Panc1 (cell line): Measurements from ENCODE around the gene TRMT10B. TPM values are rescaled to one million over a fixed set of nuclear protein-coding genes. Genes with fewer than 3 reads are reported as not detected.

Experiments used
- ATAC-seq: fragments of 200-7000 bp; cut with Tn5 transposase; 2 replicates; pipeline ENCODE4 v1.9.1; 2020; ENCODE audit warnings: mild to moderate bottlenecking, moderate library complexity
- BruUV-seq: library from RNA; stranded (reverse); fragments of 400-500 nt; replicated peaks from 2 replicates; lab custom pipeline; 2021; lab: Mats Ljungman, UMichigan
- CTCF ChIA-PET: fragments of 300-600 bp; sonication (Branson Sonifier 250); formaldehyde crosslinking; loops from one replicate; lab custom pipeline; 2022; ENCODE audit warnings: antibody characterized with exemption; lab: Charles Lee
- POLR2A ChIA-PET: fragments of 300-600 bp; sonication (Branson Sonifier 250); formaldehyde crosslinking; loops from one replicate; lab custom pipeline; 2022; ENCODE audit warnings: antibody characterized with exemption; lab: Charles Lee
- DNase-seq: peaks from one replicate; pipeline ENCODE4 v3.0.0-alpha.2; 2010; ENCODE audit warnings: low read depth, low spot score
- H3K27ac ChIP-seq: 2 replicates; pipeline ENCODE4 v1.5.1; 2011; ENCODE audit warnings: mild to moderate bottlenecking, low read length, inconsistent platforms
- H3K27me3 ChIP-seq: fragments of 200-500 bp; sonication (Bioruptor generic); 2 replicates; pipeline ENCODE4 v1.6.0; 2014; ENCODE audit warnings: low read length, inconsistent platforms; ENCODE audit not compliant: control insufficient read depth, insufficient read depth
- H3K36me3 ChIP-seq: fragments of 200-500 bp; sonication (Bioruptor generic); 2 replicates; pipeline ENCODE4 v1.5.1; 2014; ENCODE audit warnings: inconsistent platforms, mild to moderate bottlenecking, low read length, moderate library complexity; ENCODE audit not compliant: control insufficient read depth, insufficient read depth
- H3K4me1 ChIP-seq: 2 replicates; pipeline ENCODE4 v1.5.1; 2011; ENCODE audit warnings: inconsistent platforms, mild to moderate bottlenecking, low read length, moderate library complexity; ENCODE audit not compliant: control insufficient read depth, insufficient read depth
- H3K4me3 ChIP-seq, 2 experiments: 2 replicates each; pipeline ENCODE4 v1.5.1; 2011 to 2012; ENCODE audit warnings: low read depth in 2 of 2, low read length in 2 of 2, mild to moderate bottlenecking in 2 of 2, inconsistent platforms in 1 of 2, moderate library complexity in 1 of 2
- H3K9me3 ChIP-seq: fragments of 200-500 bp; sonication (Bioruptor generic); 2 replicates; pipeline ENCODE4 v1.5.1; 2014; ENCODE audit warnings: low read depth, mild to moderate bottlenecking, inconsistent platforms, low read length, moderate library complexity; ENCODE audit not compliant: control insufficient read depth, insufficient read depth
- CTCF ChIP-seq: fragments of 450-650 bp; IDR thresholded peaks from 2 replicates; pipeline ENCODE4 v1.5.1; 2017; ENCODE audit warnings: mild to moderate bottlenecking
- POLR2AphosphoS5 ChIP-seq: IDR thresholded peaks from 2 replicates; pipeline ENCODE4 v1.6.1; 2012; ENCODE audit warnings: mild to moderate bottlenecking, low read depth, low read length, moderate library complexity
- SIN3A ChIP-seq: IDR thresholded peaks from 2 replicates; pipeline ENCODE4 v1.6.1; 2012; ENCODE audit warnings: low read depth, mild to moderate bottlenecking, low read length, moderate library complexity, borderline replicate concordance; ENCODE audit not compliant: insufficient read depth
- TCF7L2 ChIP-seq: IDR thresholded peaks from 2 replicates; pipeline ENCODE4 v1.6.1; 2011; ENCODE audit warnings: mild to moderate bottlenecking, low read depth, low read length, inconsistent platforms
- in situ Hi-C: cut with HindIII; loops from 2 replicates; pipeline ENCODE4 v1.10.0; 2016; ENCODE audit warnings: low sequenced_read_pairs, low pct_unique_long_range_greater_than_20kb
- intact Hi-C: fragments of 100-400 bp; cut with micrococcal nuclease; formaldehyde crosslinking; loops from one replicate; pipeline ENCODE4 v1.10.0; 2022; ENCODE audit not compliant: unreplicated experiment
- total RNA-seq: library from RNA; stranded (reverse); gene quantifications from one replicate; pipeline ENCODE4 v1.2.1, GENCODE V29; 2021; ENCODE audit not compliant: unreplicated experiment
- TF ChIP-seq, protein P1 (sequence below), 2 experiments: IDR thresholded peaks; 2 replicates each; pipeline ENCODE4 v1.6.1; 2011 to 2012; ENCODE audit warnings: low read depth in 2 of 2, control low read depth in 1 of 2, low read length in 1 of 2, mild to moderate bottlenecking in 1 of 2, moderate library complexity in 1 of 2; ENCODE audit not compliant: insufficient read depth in 1 of 2

Gene TRMT10B
- total RNA-seq, 1 experiment from 2014 or later: 9.8 TPM

- no peaks in the 10 kb centered on the region for H3K9me3 ChIP-seq
- H3K4me1 ChIP-seq: peaks cover 11% of the 10 kb centered on the region
- in situ Hi-C loops (no loop called here), intact Hi-C loops (no loop called here)
- no peak for DNase-seq
- TF ChIP-seq POLR2AphosphoS5: no peak
- no peak for TF ChIP-seq SIN3A
- TF ChIP-seq, protein P1, sequence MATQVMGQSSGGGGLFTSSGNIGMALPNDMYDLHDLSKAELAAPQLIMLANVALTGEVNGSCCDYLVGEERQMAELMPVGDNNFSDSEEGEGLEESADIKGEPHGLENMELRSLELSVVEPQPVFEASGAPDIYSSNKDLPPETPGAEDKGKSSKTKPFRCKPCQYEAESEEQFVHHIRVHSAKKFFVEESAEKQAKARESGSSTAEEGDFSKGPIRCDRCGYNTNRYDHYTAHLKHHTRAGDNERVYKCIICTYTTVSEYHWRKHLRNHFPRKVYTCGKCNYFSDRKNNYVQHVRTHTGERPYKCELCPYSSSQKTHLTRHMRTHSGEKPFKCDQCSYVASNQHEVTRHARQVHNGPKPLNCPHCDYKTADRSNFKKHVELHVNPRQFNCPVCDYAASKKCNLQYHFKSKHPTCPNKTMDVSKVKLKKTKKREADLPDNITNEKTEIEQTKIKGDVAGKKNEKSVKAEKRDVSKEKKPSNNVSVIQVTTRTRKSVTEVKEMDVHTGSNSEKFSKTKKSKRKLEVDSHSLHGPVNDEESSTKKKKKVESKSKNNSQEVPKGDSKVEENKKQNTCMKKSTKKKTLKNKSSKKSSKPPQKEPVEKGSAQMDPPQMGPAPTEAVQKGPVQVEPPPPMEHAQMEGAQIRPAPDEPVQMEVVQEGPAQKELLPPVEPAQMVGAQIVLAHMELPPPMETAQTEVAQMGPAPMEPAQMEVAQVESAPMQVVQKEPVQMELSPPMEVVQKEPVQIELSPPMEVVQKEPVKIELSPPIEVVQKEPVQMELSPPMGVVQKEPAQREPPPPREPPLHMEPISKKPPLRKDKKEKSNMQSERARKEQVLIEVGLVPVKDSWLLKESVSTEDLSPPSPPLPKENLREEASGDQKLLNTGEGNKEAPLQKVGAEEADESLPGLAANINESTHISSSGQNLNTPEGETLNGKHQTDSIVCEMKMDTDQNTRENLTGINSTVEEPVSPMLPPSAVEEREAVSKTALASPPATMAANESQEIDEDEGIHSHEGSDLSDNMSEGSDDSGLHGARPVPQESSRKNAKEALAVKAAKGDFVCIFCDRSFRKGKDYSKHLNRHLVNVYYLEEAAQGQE (IDR thresholded peaks at IDR 0.05; ENCODE audit: insufficient read depth in 1 of 2, low read depth in 2 of 2, low read length in 1 of 2): no peak
- TF ChIP-seq TCF7L2: no peak
- no peak for TF ChIP-seq CTCF
- H3K36me3 ChIP-seq: peaks cover 30% of the 10 kb centered on the region
- POLR2A ChIA-PET: no interaction called here
- BruUV-seq: no TSS peak
- ATAC-seq: no peak
- peak overlapping the region; percentile 70 to 93 for H3K4me3 ChIP-seq
- CTCF ChIA-PET: no interaction called here
- H3K27ac ChIP-seq: peak overlapping the region; percentile 81
- no peaks in the 10 kb centered on the region for H3K27me3 ChIP-seq
Observed at GRCh38 chr9:37784291-37784615, 30.6 kb downstream of the TRMT10B start.

- POLR2A ChIA-PET: no interaction called here
Observed at GRCh38 chr9:37784616-37785483, 31.2 kb downstream of the TRMT10B start, which contains the start of gene EXOSC3. TSS of gene EXOSC3 (minus strand) at chr9:37785064. CDS start at chr9:37785044, 20 bp downstream.

More at GRCh38 chr9:37784616-37785483, 31.2 kb downstream of the TRMT10B start, which contains the start of gene EXOSC3:
- H3K9me3 ChIP-seq: no peaks in the 10 kb centered on the region
- BruUV-seq: no TSS peak
- peak; percentile 98 for ATAC-seq
- H3K4me1 ChIP-seq: peaks cover 11% of the 10 kb centered on the region
- intact Hi-C loops (no loop called here), in situ Hi-C loops (no loop called here)
- peaks cover 26% of the 10 kb centered on the region for H3K36me3 ChIP-seq
- TF ChIP-seq POLR2AphosphoS5: peak; percentile 85
- TF ChIP-seq CTCF: no peak
- no peak for TF ChIP-seq TCF7L2
- TF ChIP-seq, protein P1 (IDR thresholded peaks at IDR 0.05; ENCODE audit: insufficient read depth in 1 of 2, low read depth in 2 of 2, low read length in 1 of 2): peak; percentile 86 to 90
- TF ChIP-seq SIN3A: peak; percentile 45; the same call in 1 of the 2 replicates
- DNase-seq: no peak
- no peaks in the 10 kb centered on the region for H3K27me3 ChIP-seq
- CTCF ChIA-PET: interaction anchor here (0.6 kb wide), 2 partner anchors 12 to 200 kb away, joined by 3 read pairs; no protein-coding TSS in a partner anchor
- peak within 1 kb of the TSS; percentile 70 to 93 for H3K4me3 ChIP-seq
- peak within 1 kb of the TSS; percentile 81 for H3K27ac ChIP-seq
